GM12878 (cell line): ENCODE results near the gene SPOCK1.

ENCODE experiments used
- BMI1 ChIP-seq: fragments of 450-650 bp; IDR thresholded peaks from 2 replicates; pipeline ENCODE4 v1.6.1; 2016; ENCODE audit warnings: mild to moderate bottlenecking, moderate library complexity, borderline replicate concordance
- BRCA1 ChIP-seq: IDR thresholded peaks from 2 replicates; pipeline ENCODE4 v1.6.1; 2011; ENCODE audit warnings: low read depth, low read length, improper control_type of control experiment
- CREM ChIP-seq: IDR thresholded peaks from 2 replicates; pipeline ENCODE4 v1.6.1; 2014; ENCODE audit warnings: antibody characterized with exemption, low read depth
- DPF2 ChIP-seq: fragments of 450-650 bp; IDR thresholded peaks from 2 replicates; pipeline ENCODE4 v1.6.1; 2017; ENCODE audit warnings: mild to moderate bottlenecking
- MXI1 ChIP-seq: fragments of 150-350 bp; IDR thresholded peaks from 2 replicates; pipeline ENCODE4 v1.6.1; 2011; ENCODE audit warnings: low read depth, mild to moderate bottlenecking, inconsistent platforms, low read length, improper control_type of control experiment
- NRF1 ChIP-seq: conservative IDR thresholded peaks from 2 replicates; pipeline ENCODE4 v1.6.1; 2011; ENCODE audit warnings: mild to moderate bottlenecking, low read depth, low read length, improper control_type of control experiment
- PAX5 ChIP-seq: IDR thresholded peaks from 2 replicates; pipeline ENCODE4 v1.6.1; 2011; ENCODE audit warnings: low read depth, low read length, borderline replicate concordance
- POLR2A ChIP-seq: IDR thresholded peaks from 2 replicates; pipeline ENCODE4 v1.6.1; 2011; ENCODE audit warnings: low read depth, mild to moderate bottlenecking, low read length
- TF ChIP-seq, protein P1 (sequence below), 3 experiments: IDR thresholded peaks in 2 of 3; conservative IDR thresholded peaks in 1 of 3; 2 replicates each; pipeline ENCODE4 v1.5.1; 2011; ENCODE audit warnings: low read depth in 3 of 3, low read length in 3 of 3, mild to moderate bottlenecking in 3 of 3, control low read depth in 2 of 3, moderate library complexity in 2 of 3, inconsistent platforms in 1 of 3, mixed read lengths in 1 of 3; ENCODE audit not compliant: control insufficient read depth in 2 of 3, insufficient read depth in 1 of 3; ENCODE audit errors: extremely low read depth in 1 of 3
- TF ChIP-seq, protein P2 (sequence below): IDR thresholded peaks from 2 replicates; pipeline ENCODE4 v1.6.1; 2012; ENCODE audit warnings: improper control_type of control experiment, low read depth, low read length; ENCODE audit not compliant: insufficient replicate concordance
- TF ChIP-seq, protein P3 (sequence below): IDR thresholded peaks from 2 replicates; pipeline ENCODE4 v1.6.1; 2011; ENCODE audit warnings: mild to moderate bottlenecking, low read depth, low read length, moderate library complexity; ENCODE audit not compliant: insufficient replicate concordance
- TF ChIP-seq, protein P4 (sequence below): fragments of 450-650 bp; IDR thresholded peaks from 2 replicates; pipeline ENCODE4 v1.6.1; 2016; ENCODE audit warnings: mild to moderate bottlenecking, moderate library complexity, borderline replicate concordance

DNA sequence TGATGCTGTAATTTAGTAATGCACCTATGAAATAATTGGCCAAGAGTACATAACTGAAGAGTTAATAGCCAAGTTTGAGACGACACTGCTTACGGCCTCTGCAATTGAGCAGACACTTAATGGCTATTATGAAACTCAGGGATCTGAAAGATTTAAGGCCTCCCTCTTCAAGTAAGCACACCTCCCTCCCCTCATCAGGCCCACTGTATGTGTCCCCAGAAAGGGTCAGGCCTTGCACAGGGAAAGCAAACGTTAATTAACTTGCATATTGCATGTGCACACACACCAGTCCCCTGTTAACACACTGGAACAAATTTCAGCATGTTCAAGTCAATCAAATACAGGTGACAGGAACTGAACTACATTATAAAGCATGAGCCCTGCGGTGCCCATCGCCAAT, 163.6 kb downstream of the SPOCK1 start:
- TF ChIP-seq, protein P1, sequence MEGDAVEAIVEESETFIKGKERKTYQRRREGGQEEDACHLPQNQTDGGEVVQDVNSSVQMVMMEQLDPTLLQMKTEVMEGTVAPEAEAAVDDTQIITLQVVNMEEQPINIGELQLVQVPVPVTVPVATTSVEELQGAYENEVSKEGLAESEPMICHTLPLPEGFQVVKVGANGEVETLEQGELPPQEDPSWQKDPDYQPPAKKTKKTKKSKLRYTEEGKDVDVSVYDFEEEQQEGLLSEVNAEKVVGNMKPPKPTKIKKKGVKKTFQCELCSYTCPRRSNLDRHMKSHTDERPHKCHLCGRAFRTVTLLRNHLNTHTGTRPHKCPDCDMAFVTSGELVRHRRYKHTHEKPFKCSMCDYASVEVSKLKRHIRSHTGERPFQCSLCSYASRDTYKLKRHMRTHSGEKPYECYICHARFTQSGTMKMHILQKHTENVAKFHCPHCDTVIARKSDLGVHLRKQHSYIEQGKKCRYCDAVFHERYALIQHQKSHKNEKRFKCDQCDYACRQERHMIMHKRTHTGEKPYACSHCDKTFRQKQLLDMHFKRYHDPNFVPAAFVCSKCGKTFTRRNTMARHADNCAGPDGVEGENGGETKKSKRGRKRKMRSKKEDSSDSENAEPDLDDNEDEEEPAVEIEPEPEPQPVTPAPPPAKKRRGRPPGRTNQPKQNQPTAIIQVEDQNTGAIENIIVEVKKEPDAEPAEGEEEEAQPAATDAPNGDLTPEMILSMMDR (IDR thresholded peaks at IDR 0.05 in 2 of 3, conservative IDR thresholded peaks at IDR 0.05 in 1 of 3; ENCODE audit: control insufficient read depth in 2 of 3, extremely low read depth in 1 of 3, insufficient read depth in 1 of 3, low read depth in 3 of 3, low read length in 3 of 3), result no peak
- TF ChIP-seq POLR2A (no peak), DPF2 (no peak), CREM (no peak), MXI1 (no peak), BMI1 (no peak), NRF1 (no peak), PAX5 (no peak), BRCA1 (no peak)
- TF ChIP-seq, protein P2, sequence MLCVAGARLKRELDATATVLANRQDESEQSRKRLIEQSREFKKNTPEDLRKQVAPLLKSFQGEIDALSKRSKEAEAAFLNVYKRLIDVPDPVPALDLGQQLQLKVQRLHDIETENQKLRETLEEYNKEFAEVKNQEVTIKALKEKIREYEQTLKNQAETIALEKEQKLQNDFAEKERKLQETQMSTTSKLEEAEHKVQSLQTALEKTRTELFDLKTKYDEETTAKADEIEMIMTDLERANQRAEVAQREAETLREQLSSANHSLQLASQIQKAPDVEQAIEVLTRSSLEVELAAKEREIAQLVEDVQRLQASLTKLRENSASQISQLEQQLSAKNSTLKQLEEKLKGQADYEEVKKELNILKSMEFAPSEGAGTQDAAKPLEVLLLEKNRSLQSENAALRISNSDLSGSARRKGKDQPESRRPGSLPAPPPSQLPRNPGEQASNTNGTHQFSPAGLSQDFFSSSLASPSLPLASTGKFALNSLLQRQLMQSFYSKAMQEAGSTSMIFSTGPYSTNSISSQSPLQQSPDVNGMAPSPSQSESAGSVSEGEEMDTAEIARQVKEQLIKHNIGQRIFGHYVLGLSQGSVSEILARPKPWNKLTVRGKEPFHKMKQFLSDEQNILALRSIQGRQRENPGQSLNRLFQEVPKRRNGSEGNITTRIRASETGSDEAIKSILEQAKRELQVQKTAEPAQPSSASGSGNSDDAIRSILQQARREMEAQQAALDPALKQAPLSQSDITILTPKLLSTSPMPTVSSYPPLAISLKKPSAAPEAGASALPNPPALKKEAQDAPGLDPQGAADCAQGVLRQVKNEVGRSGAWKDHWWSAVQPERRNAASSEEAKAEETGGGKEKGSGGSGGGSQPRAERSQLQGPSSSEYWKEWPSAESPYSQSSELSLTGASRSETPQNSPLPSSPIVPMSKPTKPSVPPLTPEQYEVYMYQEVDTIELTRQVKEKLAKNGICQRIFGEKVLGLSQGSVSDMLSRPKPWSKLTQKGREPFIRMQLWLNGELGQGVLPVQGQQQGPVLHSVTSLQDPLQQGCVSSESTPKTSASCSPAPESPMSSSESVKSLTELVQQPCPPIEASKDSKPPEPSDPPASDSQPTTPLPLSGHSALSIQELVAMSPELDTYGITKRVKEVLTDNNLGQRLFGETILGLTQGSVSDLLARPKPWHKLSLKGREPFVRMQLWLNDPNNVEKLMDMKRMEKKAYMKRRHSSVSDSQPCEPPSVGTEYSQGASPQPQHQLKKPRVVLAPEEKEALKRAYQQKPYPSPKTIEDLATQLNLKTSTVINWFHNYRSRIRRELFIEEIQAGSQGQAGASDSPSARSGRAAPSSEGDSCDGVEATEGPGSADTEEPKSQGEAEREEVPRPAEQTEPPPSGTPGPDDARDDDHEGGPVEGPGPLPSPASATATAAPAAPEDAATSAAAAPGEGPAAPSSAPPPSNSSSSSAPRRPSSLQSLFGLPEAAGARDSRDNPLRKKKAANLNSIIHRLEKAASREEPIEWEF, result no peak
- TF ChIP-seq, protein P3, sequence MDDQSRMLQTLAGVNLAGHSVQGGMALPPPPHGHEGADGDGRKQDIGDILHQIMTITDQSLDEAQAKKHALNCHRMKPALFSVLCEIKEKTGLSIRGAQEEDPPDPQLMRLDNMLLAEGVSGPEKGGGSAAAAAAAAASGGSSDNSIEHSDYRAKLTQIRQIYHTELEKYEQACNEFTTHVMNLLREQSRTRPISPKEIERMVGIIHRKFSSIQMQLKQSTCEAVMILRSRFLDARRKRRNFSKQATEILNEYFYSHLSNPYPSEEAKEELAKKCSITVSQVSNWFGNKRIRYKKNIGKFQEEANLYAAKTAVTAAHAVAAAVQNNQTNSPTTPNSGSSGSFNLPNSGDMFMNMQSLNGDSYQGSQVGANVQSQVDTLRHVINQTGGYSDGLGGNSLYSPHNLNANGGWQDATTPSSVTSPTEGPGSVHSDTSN, result no peak
- TF ChIP-seq, protein P4, sequence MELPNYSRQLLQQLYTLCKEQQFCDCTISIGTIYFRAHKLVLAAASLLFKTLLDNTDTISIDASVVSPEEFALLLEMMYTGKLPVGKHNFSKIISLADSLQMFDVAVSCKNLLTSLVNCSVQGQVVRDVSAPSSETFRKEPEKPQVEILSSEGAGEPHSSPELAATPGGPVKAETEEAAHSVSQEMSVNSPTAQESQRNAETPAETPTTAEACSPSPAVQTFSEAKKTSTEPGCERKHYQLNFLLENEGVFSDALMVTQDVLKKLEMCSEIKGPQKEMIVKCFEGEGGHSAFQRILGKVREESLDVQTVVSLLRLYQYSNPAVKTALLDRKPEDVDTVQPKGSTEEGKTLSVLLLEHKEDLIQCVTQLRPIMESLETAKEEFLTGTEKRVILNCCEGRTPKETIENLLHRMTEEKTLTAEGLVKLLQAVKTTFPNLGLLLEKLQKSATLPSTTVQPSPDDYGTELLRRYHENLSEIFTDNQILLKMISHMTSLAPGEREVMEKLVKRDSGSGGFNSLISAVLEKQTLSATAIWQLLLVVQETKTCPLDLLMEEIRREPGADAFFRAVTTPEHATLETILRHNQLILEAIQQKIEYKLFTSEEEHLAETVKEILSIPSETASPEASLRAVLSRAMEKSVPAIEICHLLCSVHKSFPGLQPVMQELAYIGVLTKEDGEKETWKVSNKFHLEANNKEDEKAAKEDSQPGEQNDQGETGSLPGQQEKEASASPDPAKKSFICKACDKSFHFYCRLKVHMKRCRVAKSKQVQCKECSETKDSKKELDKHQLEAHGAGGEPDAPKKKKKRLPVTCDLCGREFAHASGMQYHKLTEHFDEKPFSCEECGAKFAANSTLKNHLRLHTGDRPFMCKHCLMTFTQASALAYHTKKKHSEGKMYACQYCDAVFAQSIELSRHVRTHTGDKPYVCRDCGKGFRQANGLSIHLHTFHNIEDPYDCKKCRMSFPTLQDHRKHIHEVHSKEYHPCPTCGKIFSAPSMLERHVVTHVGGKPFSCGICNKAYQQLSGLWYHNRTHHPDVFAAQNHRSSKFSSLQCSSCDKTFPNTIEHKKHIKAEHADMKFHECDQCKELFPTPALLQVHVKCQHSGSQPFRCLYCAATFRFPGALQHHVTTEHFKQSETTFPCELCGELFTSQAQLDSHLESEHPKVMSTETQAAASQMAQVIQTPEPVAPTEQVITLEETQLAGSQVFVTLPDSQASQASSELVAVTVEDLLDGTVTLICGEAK, result no peak
